HepG2 (cell line): Measurements from ENCODE around the gene CDKL5. TPM values are rescaled to one million over a fixed set of nuclear protein-coding genes. Genes with fewer than 3 reads are reported as not detected.

ENCODE experiments used
- ATAC-seq: fragments of 200-7000 bp; cut with Tn5 transposase; 3 replicates; pipeline ENCODE4 v1.9.1; 2020; ENCODE audit warnings: mild to moderate bottlenecking, moderate library complexity
- BruUV-seq: library from RNA; stranded (reverse); fragments of 400-500 nt; replicated peaks from 2 replicates; lab custom pipeline; 2021; lab: Mats Ljungman, UMichigan
- CTCF ChIA-PET: fragments of 300-600 bp; formaldehyde crosslinking; extraction: SDS; loops from one replicate; lab custom pipeline; 2021; ENCODE audit warnings: low total read pairs, inconsistent platforms, low intra/inter-chr PET ratio; lab: Yijun Ruan, JAX
- POLR2A ChIA-PET: fragments of 350-600 bp; sonication (Branson Sonifier 250); formaldehyde crosslinking; loops from one replicate; lab custom pipeline; 2020; ENCODE audit warnings: antibody characterized with exemption, inconsistent platforms; lab: Yijun Ruan, JAX
- DNase-seq: peaks from one replicate; pipeline ENCODE4 v3.0.0-alpha.2; 2015; ENCODE audit warnings: low spot score
- FAIRE-seq: peaks from 3 replicates; lab custom pipeline; 2011; peaks lifted over from hg19 to GRCh38; lab: Jason Lieb, UNC
- H2AFZ ChIP-seq: one replicate; pipeline ENCODE4 v1.6.1; 2011; ENCODE audit warnings: low read length, inconsistent platforms
- H3K27ac ChIP-seq: fragments of 300-600 bp; 3 replicates; pipeline ENCODE4 v1.8.0; 2011; ENCODE audit warnings: mixed run types, mild to moderate bottlenecking, mixed read lengths, low read length, inconsistent platforms; ENCODE audit not compliant: insufficient read depth; ENCODE audit errors: extremely low read length
- H3K27me3 ChIP-seq, 2 experiments: fragments of 200-600 bp in 1 of 2; 2 replicates in 1 of 2; 3 replicates in 1 of 2; pipeline versions ENCODE4 v1.6.0 to v1.8.0; 2011; ENCODE audit warnings: low read length in 2 of 2, mild to moderate bottlenecking in 2 of 2, moderate library complexity in 2 of 2, inconsistent platforms in 1 of 2; ENCODE audit not compliant: insufficient read depth in 2 of 2, control insufficient read depth in 1 of 2
- H3K36me3 ChIP-seq, 2 experiments: fragments of 200-600 bp in 1 of 2; replicated peaks in 1 of 2; 2 replicates in 1 of 2; 3 replicates in 1 of 2; pipeline versions ENCODE4 v1.5.1 to v1.8.0; 2011; ENCODE audit warnings: low read length in 2 of 2, inconsistent platforms in 1 of 2; ENCODE audit not compliant: insufficient read depth in 2 of 2, control insufficient read depth in 1 of 2
- H3K4me1 ChIP-seq: 2 replicates; pipeline ENCODE4 v1.5.1; 2012; ENCODE audit warnings: low read length, inconsistent platforms; ENCODE audit not compliant: insufficient read depth
- H3K4me2 ChIP-seq: 2 replicates; pipeline ENCODE4 v1.6.0; 2011; ENCODE audit warnings: low read depth, low read length, inconsistent platforms
- H3K4me3 ChIP-seq, 3 experiments: fragments of 200-600 bp in 1 of 3; sonication (generic), shearing (Covaris generic) in 1 of 3; replicated peaks in 1 of 3; 2 replicates each; pipeline ENCODE4 v1.5.1; 2011 to 2016; ENCODE audit warnings: low read length in 3 of 3, inconsistent platforms in 2 of 3, low read depth in 2 of 3, mild to moderate bottlenecking in 2 of 3, control low read depth in 1 of 3, mixed read lengths in 1 of 3; ENCODE audit not compliant: insufficient read depth in 1 of 3
- H3K79me2 ChIP-seq: one replicate; pipeline ENCODE4 v1.6.1; 2011; ENCODE audit warnings: low read length, inconsistent platforms; ENCODE audit not compliant: insufficient read depth
- H3K9ac ChIP-seq: 2 replicates; pipeline ENCODE4 v1.6.0; 2011; ENCODE audit warnings: mild to moderate bottlenecking, low read depth, low read length, inconsistent platforms; ENCODE audit not compliant: insufficient read depth
- H3K9me3 ChIP-seq: 2 replicates; pipeline ENCODE4 v1.5.1; 2012; ENCODE audit warnings: mild to moderate bottlenecking, low read length
- H4K20me1 ChIP-seq: 2 replicates; pipeline ENCODE4 v1.6.0; 2011; ENCODE audit warnings: inconsistent platforms, mild to moderate bottlenecking, low read length, moderate library complexity; ENCODE audit not compliant: insufficient read depth
- CHD2 ChIP-seq: IDR thresholded peaks from 2 replicates; pipeline ENCODE4 v1.6.1; 2011; ENCODE audit warnings: low read depth, low read length, improper control_type of control experiment
- DBP ChIP-seq: sonication (generic); formaldehyde crosslinking; IDR thresholded peaks from 2 replicates; pipeline ENCODE4 v1.4.0; 2020; ENCODE audit warnings: missing genetic modification reagents; ENCODE audit errors: not compliant biosample characterization
- ETV5 ChIP-seq: IDR thresholded peaks from 2 replicates; pipeline ENCODE4 v1.6.1; 2018; ENCODE audit warnings: missing biosample characterization, missing genetic modification reagents, inconsistent platforms, borderline replicate concordance
- FOXC1 ChIP-seq: sonication (generic); formaldehyde crosslinking; IDR thresholded peaks from 2 replicates; pipeline ENCODE4 v1.8.0; 2022; ENCODE audit warnings: mild to moderate bottlenecking, missing genetic modification reagents, borderline replicate concordance
- GATA4 ChIP-seq: sonication (generic); IDR thresholded peaks from 2 replicates; pipeline ENCODE4 v1.6.1; 2016; ENCODE audit warnings: antibody characterized with exemption, low read depth, borderline replicate concordance
- GFI1 ChIP-seq: sonication (generic); formaldehyde crosslinking; IDR thresholded peaks from 2 replicates; pipeline ENCODE4 v1.5.0; 2020; ENCODE audit warnings: missing genetic modification reagents, mild to moderate bottlenecking, borderline replicate concordance
- HDAC2 ChIP-seq: sonication (generic); formaldehyde crosslinking; IDR thresholded peaks from 2 replicates; pipeline ENCODE4 v1.4.0; 2020; ENCODE audit warnings: missing genetic modification reagents
- JUN ChIP-seq: sonication (generic); formaldehyde crosslinking; IDR thresholded peaks from 2 replicates; pipeline ENCODE4 v1.4.0; 2020; ENCODE audit warnings: mild to moderate bottlenecking, missing genetic modification reagents
- KDM1A ChIP-seq: IDR thresholded peaks from 2 replicates; pipeline ENCODE4 v1.6.1; 2016; ENCODE audit warnings: missing compliant biosample characterization
- LCORL ChIP-seq, 2 experiments: fragments of 450-650 bp in 1 of 2; sonication (generic) in 1 of 2; formaldehyde crosslinking in 1 of 2; IDR thresholded peaks; 2 replicates each; pipeline versions ENCODE4 v1.5.0 to v1.6.1; 2017 to 2020; ENCODE audit warnings: antibody characterized with exemption in 1 of 2, missing genetic modification reagents in 1 of 2
- TBL1XR1 ChIP-seq: fragments of 150-350 bp; IDR thresholded peaks from 2 replicates; pipeline ENCODE4 v1.6.1; 2014; ENCODE audit warnings: borderline replicate concordance, low read length; ENCODE audit not compliant: partially characterized antibody
- ZNF816 ChIP-seq: sonication (generic); formaldehyde crosslinking; IDR thresholded peaks from 2 replicates; pipeline ENCODE4 v1.8.0; 2022; ENCODE audit warnings: missing genetic modification reagents, mild to moderate bottlenecking, borderline replicate concordance
- WGBS: methylation state at CpG from one replicate; pipeline ENCODE4 v1.1.6; 2017; ENCODE audit warnings: low lambda C conversion rate; 5-methylcytosine and 5-hydroxymethylcytosine counted together
- in situ Hi-C: cut with HindIII; loops from 2 replicates; pipeline ENCODE4 v1.10.0; 2017; ENCODE audit warnings: low pct_unique_long_range_greater_than_20kb; ENCODE audit not compliant: extremely low pct_ligation_motif_present
- intact Hi-C: fragments of 100-400 bp; cut with micrococcal nuclease; formaldehyde crosslinking; loops from one replicate; pipeline ENCODE4 v1.10.0; 2022; ENCODE audit not compliant: unreplicated experiment
- polyA plus RNA-seq, 8 experiments: library from polyadenylated mRNA; depleted of rRNA in 3 of 8; stranded (reverse) in 7 of 8; unstranded in 1 of 8; fragments of >200 nt; fragmentation: Illumina TruSeq in 4 of 8; extraction: Trizol in 4 of 8; gene quantifications; 2 replicates each; pipeline versions ENCODE4 v1.2.1 to v1.2.3, GENCODE V29; 2011 to 2016; ENCODE audit warnings: low read depth in 4 of 8, missing spikeins in 1 of 8, mixed read lengths in 1 of 8; ENCODE audit not compliant: insufficient read depth in 1 of 8
- total RNA-seq, 5 experiments: library from RNA; depleted of rRNA; stranded (reverse); fragments of >200 nt; fragmentation: Illumina TruSeq; extraction: Trizol; gene quantifications; 2 replicates each; pipeline ENCODE4 v1.2.3, GENCODE V29; 2016; ENCODE audit warnings: low read depth in 1 of 5

CDKL5 gene
- total and polyA plus RNA-seq, 2 of the 13 experiments (the other 11 are each of a cell fraction or from before 2014, with no cell fraction given), result 2.8 to 7.0 TPM

- Histone ChIP-seq H3K4me2 (no peak overlapping the region), H3K27ac (no peak overlapping the region), H3K4me1 (no peaks in the 10 kb centered on the region), H3K36me3 (no peaks in the 10 kb centered on the region), H3K27me3 (no peaks in the 10 kb centered on the region), H3K4me3 (no peak overlapping the region), H3K9me3 (no peaks in the 10 kb centered on the region)
- DNase-seq (no peak), FAIRE-seq (no peak)
- 98% methylated on average over 2 of the region's 2 CpGs for WGBS
- POLR2A ChIA-PET, result no interaction called here
- TF ChIP-seq KDM1A (CRISPR knock-in tag) (no peak), HDAC2 (CRISPR knock-in tag) (no peak), FOXC1 (no peak), CHD2 (no peak), GFI1 (CRISPR knock-in tag) (no peak), ZNF816 (no peak), JUN (no peak), TBL1XR1 (no peak), LCORL (IDR thresholded peaks at IDR 0.05) (no peak), LCORL (CRISPR knock-in tag; IDR thresholded peaks at IDR 0.05) (no peak), GATA4 (no peak), ETV5 (CRISPR knock-in tag) (no peak), DBP (CRISPR knock-in tag) (no peak)
- TF ChIP-seq, all 625 proteins: peak for 0
- H3K79me2 ChIP-seq, result no peaks in the 10 kb centered on the region
- CTCF ChIA-PET, result no interaction called here
- H3K9ac ChIP-seq, result no peak overlapping the region
- no peak overlapping the region for H2AFZ ChIP-seq
- no peaks in the 10 kb centered on the region for H4K20me1 ChIP-seq
- ATAC-seq, result no peak
- intact Hi-C loops (no loop called here), in situ Hi-C loops (no loop called here)
- no TSS peak for BruUV-seq
Observed at GRCh38 chrX:18471296-18471695, 45.9 kb downstream of the CDKL5 start.
